ENCODE results near the gene FBXO31. TPM values are rescaled to one million over a fixed set of nuclear protein-coding genes. Genes with fewer than 3 reads are reported as not detected.

Gene FBXO31
- total and polyA plus RNA-seq, 2 experiments from 2014 or later, result 15.4 to 26.1 TPM

GRCh38 chr16:87410968-87411367 is 27.4 kb upstream of the FBXO31 start:
- no peak overlapping the region for H3K4me3 ChIP-seq

GRCh38 chr16:87410530-87410929 is 27.0 kb upstream of the FBXO31 start:
- Histone ChIP-seq H3K27ac (no peak overlapping the region), H3K4me1 (ENCODE audit: low read depth) (no peaks in the 10 kb centered on the region), H3K36me3 (peaks cover 41% of the 10 kb centered on the region), H3K9me3 (ENCODE audit: low read depth) (no peaks in the 10 kb centered on the region), H3K4me3 (no peak overlapping the region), H3K27me3 (no peaks in the 10 kb centered on the region)
- DNase-seq (ENCODE audit: low read depth in 1 of 2, low spot score in 1 of 2), result no peak
- TF ChIP-seq CTCF (IDR thresholded peaks at IDR 0.05; ENCODE audit: low read depth, low read length), result no peak

More at GRCh38 chr16:87410968-87411367, 27.4 kb upstream of the FBXO31 start:
- no peaks in the 10 kb centered on the region for H3K9me3 ChIP-seq (ENCODE audit: low read depth)
- no peak for TF ChIP-seq CTCF (IDR thresholded peaks at IDR 0.05; ENCODE audit: low read depth, low read length)
- H3K36me3 ChIP-seq, result peaks cover 40% of the 10 kb centered on the region
- H3K27ac ChIP-seq, result no peak overlapping the region
- no peaks in the 10 kb centered on the region for H3K27me3 ChIP-seq
- DNase-seq (ENCODE audit: low read depth in 1 of 2, low spot score in 1 of 2), result no peak
- no peaks in the 10 kb centered on the region for H3K4me1 ChIP-seq (ENCODE audit: low read depth)

- no peak for DNase-seq (ENCODE audit: low read depth in 1 of 2, low spot score in 1 of 2)
- Histone ChIP-seq H3K27me3 (no peaks in the 10 kb centered on the region), H3K4me3 (no peak overlapping the region), H3K4me1 (ENCODE audit: low read depth) (no peaks in the 10 kb centered on the region), H3K27ac (no peak overlapping the region), H3K9me3 (ENCODE audit: low read depth) (no peaks in the 10 kb centered on the region), H3K36me3 (peaks cover 41% of the 10 kb centered on the region)
- no peak for TF ChIP-seq CTCF (IDR thresholded peaks at IDR 0.05; ENCODE audit: low read depth, low read length)
These were observed 26.2 kb upstream of the FBXO31 start for GRCh38 chr16:87409781-87410180.

- no peak overlapping the region for H3K27ac ChIP-seq
- no peak for DNase-seq (ENCODE audit: low read depth in 1 of 2, low spot score in 1 of 2)
- no peak for TF ChIP-seq CTCF (IDR thresholded peaks at IDR 0.05; ENCODE audit: low read depth, low read length)
- H3K4me1 ChIP-seq (ENCODE audit: low read depth), result no peaks in the 10 kb centered on the region
- no peak overlapping the region for H3K4me3 ChIP-seq
- H3K9me3 ChIP-seq (ENCODE audit: low read depth), result no peaks in the 10 kb centered on the region
- no peaks in the 10 kb centered on the region for H3K27me3 ChIP-seq
- peaks cover 40% of the 10 kb centered on the region for H3K36me3 ChIP-seq
These were observed 25.6 kb upstream of the FBXO31 start for GRCh38 chr16:87409153-87409552.

GRCh38 chr16:87407511-87408112 is 24.0 kb upstream of the FBXO31 start:
- Histone ChIP-seq H3K9me3 (ENCODE audit: low read depth) (no peaks in the 10 kb centered on the region), H3K4me1 (ENCODE audit: low read depth) (no peaks in the 10 kb centered on the region), H3K36me3 (peaks cover 43% of the 10 kb centered on the region), H3K4me3 (no peak overlapping the region), H3K27ac (no peak overlapping the region), H3K27me3 (no peaks in the 10 kb centered on the region)
- no peak for DNase-seq (ENCODE audit: low read depth in 1 of 2, low spot score in 1 of 2)
- no peak for TF ChIP-seq CTCF (IDR thresholded peaks at IDR 0.05; ENCODE audit: low read depth, low read length)
